ACC112 (cell line): ENCODE measurements around the gene SIGLEC9.

Experiments
- H2AFZ ChIP-seq: fragments of 200-600 bp; sonication (generic); one replicate; pipeline ENCODE4 v1.6.0; 2017; ENCODE audit warnings: antibody characterized with exemption, low read length; ENCODE audit not compliant: unreplicated experiment
- H3K27ac ChIP-seq: fragments of 200-600 bp; sonication (generic); 2 replicates; pipeline ENCODE4 v1.5.1; 2014; ENCODE audit warnings: low read depth, mild to moderate bottlenecking, antibody characterized with exemption, low read length, moderate library complexity
- H3K27me3 ChIP-seq: fragments of 200-600 bp; sonication (generic); 2 replicates; pipeline ENCODE4 v1.6.1; 2014; ENCODE audit warnings: mild to moderate bottlenecking, antibody characterized with exemption, low read length, moderate library complexity, mixed read lengths; ENCODE audit not compliant: insufficient read depth
- H3K36me3 ChIP-seq: fragments of 200-600 bp; sonication (generic); 2 replicates; pipeline ENCODE4 v1.6.1; 2016; ENCODE audit warnings: mild to moderate bottlenecking, antibody characterized with exemption, low read length, moderate library complexity, mixed read lengths; ENCODE audit not compliant: insufficient read depth
- H3K4me1 ChIP-seq: fragments of 200-600 bp; sonication (generic); one replicate; pipeline ENCODE4 v1.6.1; 2016; ENCODE audit warnings: low read length, mixed read lengths; ENCODE audit not compliant: insufficient read depth, unreplicated experiment, control insufficient read depth
- H3K4me3 ChIP-seq: fragments of 200-600 bp; sonication (generic); 2 replicates; pipeline ENCODE4 v1.5.1; 2014; ENCODE audit warnings: mild to moderate bottlenecking, low read depth, low read length
- H3K79me2 ChIP-seq: fragments of 200-600 bp; sonication (generic); one replicate; pipeline ENCODE4 v1.6.0; 2016; ENCODE audit warnings: low read length; ENCODE audit not compliant: control insufficient read depth, unreplicated experiment, insufficient read depth

SIGLEC9 gene

DNA sequence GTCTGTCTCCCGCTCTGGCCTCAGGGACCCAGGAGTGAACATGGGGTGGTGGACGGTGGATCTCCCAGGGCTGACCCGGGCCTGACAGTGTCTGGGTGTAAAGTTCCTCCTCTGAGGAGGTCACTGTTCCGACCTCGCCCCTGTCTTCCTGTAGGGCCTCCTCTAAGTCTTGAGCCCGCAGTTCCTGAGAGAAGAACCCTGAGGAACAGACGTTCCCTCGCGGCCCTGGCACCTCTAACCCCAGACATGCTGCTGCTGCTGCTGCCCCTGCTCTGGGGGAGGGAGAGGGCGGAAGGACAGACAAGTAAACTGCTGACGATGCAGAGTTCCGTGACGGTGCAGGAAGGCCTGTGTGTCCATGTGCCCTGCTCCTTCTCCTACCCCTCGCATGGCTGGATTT lies at the start of gene SIGLEC9:
TSS of gene SIGLEC9 (plus strand) at position 178 of the 400 bp plus-strand sequence. CDS start at position 247, 69 bp downstream.
- H3K27me3 ChIP-seq: no peaks in the 10 kb centered on the region
- no peak within 1 kb of the TSS for H3K27ac ChIP-seq
- H3K4me3 ChIP-seq: no peak within 1 kb of the TSS
- no peaks in the 10 kb centered on the region for H3K79me2 ChIP-seq
- no peaks in the 10 kb centered on the region for H3K36me3 ChIP-seq
- no peak within 1 kb of the TSS for H2AFZ ChIP-seq
- H3K4me1 ChIP-seq: peaks cover 12% of the 10 kb centered on the region

DNA sequence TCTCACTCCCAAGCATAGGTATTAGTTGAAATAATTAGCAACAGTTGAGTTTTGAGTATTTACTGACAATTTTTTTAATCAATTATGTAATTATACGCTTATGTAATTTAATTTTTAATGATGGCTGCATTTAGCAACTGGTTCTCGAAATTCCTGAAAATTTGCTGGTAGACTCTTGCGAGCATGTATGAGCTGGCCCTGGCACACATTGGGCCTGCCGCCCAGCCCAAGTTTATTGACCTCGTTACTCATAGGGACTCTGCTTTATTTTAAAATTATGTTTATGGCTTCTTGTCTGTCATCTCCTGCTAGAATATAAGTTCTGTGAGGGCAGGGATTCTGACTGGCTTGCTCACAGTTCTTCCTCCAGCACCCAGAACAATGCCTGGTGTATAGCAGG lies 48.7 kb upstream of the SIGLEC9 start:
- H3K79me2 ChIP-seq: no peaks in the 10 kb centered on the region

DNA sequence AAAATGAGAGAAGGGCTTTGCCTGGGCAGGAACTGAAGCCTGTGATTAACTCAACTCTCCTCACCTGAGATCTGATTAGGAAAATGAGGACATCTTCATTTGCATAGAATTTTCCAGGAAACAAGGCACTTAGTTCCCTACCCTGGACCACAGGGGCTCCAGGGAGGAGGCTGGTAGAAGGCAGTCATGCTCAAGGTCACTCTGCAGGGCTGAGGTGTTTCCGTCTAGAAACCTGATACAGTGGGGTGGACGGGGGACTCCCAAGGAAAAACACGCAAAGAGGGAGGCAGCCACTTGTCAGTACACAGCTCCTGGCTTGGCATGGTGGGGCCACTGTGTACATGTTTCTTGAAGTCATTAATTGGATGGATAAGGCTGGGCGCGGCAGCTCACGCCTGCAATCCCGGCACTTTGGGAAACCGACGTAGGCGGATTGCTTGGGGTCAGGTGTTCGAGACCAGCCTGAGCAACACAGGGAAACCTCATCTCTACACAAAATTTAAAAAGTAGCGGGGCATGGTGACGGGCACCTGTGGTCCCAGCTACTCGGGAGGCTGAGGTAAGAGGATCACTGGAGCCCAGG lies 48.0 kb upstream of the SIGLEC9 start:
- Histone ChIP-seq H3K79me2 (no peaks in the 10 kb centered on the region), H3K27me3 (no peaks in the 10 kb centered on the region), H3K27ac (no peak overlapping the region), H3K36me3 (no peaks in the 10 kb centered on the region), H2AFZ (no peak overlapping the region), H3K4me1 (no peaks in the 10 kb centered on the region), H3K4me3 (no peak overlapping the region)

More for the DNA sequence above, 48.7 kb upstream of the SIGLEC9 start:
- no peaks in the 10 kb centered on the region for H3K36me3 ChIP-seq
- H2AFZ ChIP-seq: no peak overlapping the region
- H3K4me1 ChIP-seq: no peaks in the 10 kb centered on the region
- H3K4me3 ChIP-seq: no peak overlapping the region
- H3K27ac ChIP-seq: no peak overlapping the region
- H3K27me3 ChIP-seq: no peaks in the 10 kb centered on the region

DNA sequence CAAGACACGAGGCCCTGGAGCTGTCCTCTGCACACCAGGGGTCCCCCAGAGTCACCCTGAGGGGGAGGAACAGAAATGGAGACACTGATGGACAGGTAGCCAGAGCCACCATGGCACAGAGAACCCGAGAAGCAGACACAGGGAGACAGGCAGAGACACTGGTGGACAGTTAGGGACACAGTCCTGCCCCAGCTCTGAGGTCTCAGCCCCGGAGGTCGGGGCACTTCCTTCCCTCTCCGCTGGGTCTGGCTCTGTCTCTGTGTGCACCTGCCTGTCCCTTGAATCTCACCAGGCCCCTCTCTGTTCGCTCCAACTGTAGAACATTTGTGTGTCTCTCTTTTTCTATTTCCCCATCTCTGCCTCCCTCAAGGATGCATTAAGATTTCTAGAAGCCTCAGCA lies 46.6 kb upstream of the SIGLEC9 start:
- Histone ChIP-seq H3K27me3 (0 out of 2 replicates have a peak, but pooled peaks cover 5% of the 10 kb centered on the region), H3K4me1 (no peaks in the 10 kb centered on the region), H3K36me3 (no peaks in the 10 kb centered on the region), H3K79me2 (no peaks in the 10 kb centered on the region), H2AFZ (no peak overlapping the region), H3K27ac (no peak overlapping the region), H3K4me3 (no peak overlapping the region)

DNA sequence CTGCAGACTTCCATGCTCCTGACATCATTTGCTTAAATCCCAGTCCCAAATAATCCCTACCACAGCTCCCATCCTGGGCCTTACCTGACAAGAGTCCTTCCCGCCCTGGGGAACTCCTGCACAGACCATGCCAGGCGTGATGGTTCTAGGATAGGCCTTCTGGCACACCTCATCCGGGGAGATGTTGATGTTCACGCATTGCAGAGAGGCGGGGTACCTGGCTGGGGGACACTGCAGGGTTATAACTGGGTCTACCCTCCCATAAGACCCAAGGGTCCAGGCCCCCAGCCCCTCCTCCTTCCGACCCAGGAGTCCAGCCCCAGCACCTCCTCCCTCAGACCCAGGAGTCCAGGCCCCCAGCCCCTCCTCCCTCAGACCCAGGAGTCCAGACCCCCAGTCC lies 46.0 kb upstream of the SIGLEC9 start:
- H2AFZ ChIP-seq: no peak overlapping the region
- H3K4me3 ChIP-seq: no peak overlapping the region
- no peaks in the 10 kb centered on the region for H3K79me2 ChIP-seq
- 0 out of 2 replicates have a peak, but pooled peaks cover 5% of the 10 kb centered on the region for H3K27me3 ChIP-seq
- H3K27ac ChIP-seq: no peak overlapping the region
- no peaks in the 10 kb centered on the region for H3K36me3 ChIP-seq
- no peaks in the 10 kb centered on the region for H3K4me1 ChIP-seq

DNA sequence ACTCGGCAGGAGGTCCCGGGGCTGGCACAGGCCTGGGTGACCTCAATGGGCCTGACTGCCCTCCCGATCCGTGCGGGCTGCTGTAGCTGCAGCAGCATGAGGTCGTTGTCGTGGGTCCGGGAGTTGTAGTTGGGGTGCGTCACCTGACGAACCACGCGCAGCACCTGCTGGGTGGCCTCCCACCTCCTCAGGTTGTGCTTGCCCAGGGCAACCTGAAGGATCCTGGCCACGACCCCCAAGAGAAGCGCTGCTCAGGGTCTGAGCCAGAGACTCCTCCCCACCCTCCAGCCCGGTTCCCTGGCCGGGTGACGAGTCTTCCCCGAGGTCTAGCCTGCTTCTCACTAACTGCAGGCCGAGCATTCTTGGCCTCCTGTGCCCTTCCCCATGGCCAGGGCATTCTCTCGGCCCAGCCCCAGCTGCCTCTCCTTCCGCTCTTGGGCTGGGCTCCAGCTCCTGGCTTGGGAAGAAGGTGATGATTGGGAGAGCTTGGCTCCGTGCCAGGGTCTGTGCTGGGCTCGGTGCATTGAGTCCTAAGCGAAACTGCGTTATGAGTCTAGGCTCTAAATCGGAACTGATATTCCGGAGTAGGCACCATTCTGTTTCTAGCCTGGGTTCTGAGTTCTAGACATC lies 45.1 kb upstream of the SIGLEC9 start:
- no peaks in the 10 kb centered on the region for H3K79me2 ChIP-seq
- no peaks in the 10 kb centered on the region for H3K4me1 ChIP-seq
- H3K27me3 ChIP-seq: 0 out of 2 replicates have a peak, but pooled peaks cover 5% of the 10 kb centered on the region
- no peak overlapping the region for H3K4me3 ChIP-seq
- no peak overlapping the region for H2AFZ ChIP-seq
- H3K27ac ChIP-seq: no peak overlapping the region
- H3K36me3 ChIP-seq: no peaks in the 10 kb centered on the region

DNA sequence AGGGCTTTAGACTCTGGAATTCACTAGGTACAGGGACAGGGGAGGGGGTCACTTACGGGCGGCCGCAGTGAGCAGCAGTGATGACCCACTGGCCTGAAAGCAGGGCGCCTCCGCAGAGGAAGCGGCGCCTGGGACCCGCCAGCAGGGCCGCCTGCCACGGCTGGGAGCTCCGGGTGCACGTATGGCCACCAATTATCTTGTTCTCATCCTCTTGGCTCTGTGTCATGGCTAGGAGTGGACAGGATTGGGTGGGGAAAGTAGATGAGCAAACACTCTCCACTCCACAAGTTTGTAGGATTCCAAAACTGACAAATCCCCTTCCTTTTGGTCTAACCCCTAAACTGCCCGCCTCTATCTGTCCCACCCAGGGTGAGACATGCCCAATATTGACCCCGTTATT lies 43.2 kb upstream of the SIGLEC9 start:
- Histone ChIP-seq H2AFZ (no peak overlapping the region), H3K36me3 (no peaks in the 10 kb centered on the region), H3K79me2 (no peaks in the 10 kb centered on the region), H3K27me3 (0 out of 2 replicates have a peak, but pooled peaks cover 5% of the 10 kb centered on the region), H3K27ac (no peak overlapping the region), H3K4me3 (no peak overlapping the region), H3K4me1 (no peaks in the 10 kb centered on the region)

DNA sequence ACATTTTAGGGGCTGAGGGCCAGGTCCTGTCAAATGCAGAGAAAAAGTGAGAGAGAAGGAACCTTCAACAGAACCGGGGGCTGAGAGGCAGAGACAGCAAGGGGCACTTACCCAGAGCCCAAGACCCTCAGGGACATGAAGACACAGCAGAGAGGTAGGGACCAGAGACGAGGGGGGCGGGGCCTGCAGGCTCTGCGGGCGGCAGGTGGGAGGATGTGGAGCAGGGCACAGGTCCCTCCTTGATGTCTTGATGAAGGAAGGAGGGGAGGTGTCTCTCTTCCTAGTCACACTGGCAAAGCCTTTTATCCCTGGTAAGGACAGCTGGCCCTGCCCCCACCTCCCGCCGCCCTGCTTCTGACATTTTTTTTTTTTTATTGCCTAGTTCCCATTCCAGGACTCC lies 42.1 kb upstream of the SIGLEC9 start, which contains the start of gene KLK14:
TSS of gene KLK14 (minus strand) at position 277 of the 400 bp plus-strand sequence. CDS start at position 4, 273 bp downstream.
- no peak within 1 kb of the TSS for H3K27ac ChIP-seq
- no peak within 1 kb of the TSS for H2AFZ ChIP-seq
- no peaks in the 10 kb centered on the region for H3K79me2 ChIP-seq
- 0 out of 2 replicates have a peak, but pooled peaks cover 5% of the 10 kb centered on the region for H3K27me3 ChIP-seq
- H3K4me1 ChIP-seq: no peaks in the 10 kb centered on the region
- no peak within 1 kb of the TSS for H3K4me3 ChIP-seq
- no peaks in the 10 kb centered on the region for H3K36me3 ChIP-seq

DNA sequence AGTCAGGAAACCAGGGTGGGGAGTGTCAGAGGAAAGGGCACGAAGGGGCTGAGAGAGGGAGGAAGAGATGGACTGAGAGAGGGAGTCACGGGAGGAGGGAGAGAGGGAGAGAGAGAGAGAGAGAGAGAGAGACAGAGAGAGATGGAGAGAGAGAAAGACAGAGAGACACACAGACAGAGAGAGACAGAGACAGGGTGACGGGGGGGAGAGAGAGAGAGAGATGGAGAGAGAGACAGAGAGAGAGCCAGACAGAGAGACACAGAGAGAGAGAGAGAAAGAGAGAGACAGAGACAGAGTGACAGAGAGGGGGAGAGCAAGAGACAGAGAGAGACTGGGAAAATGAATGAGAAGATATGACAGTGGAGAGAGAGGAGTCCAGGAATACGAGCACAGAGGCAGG lies 41.5 kb upstream of the SIGLEC9 start:
- no peaks in the 10 kb centered on the region for H3K36me3 ChIP-seq
- H3K27ac ChIP-seq: no peak overlapping the region
- no peaks in the 10 kb centered on the region for H3K4me1 ChIP-seq
- H3K27me3 ChIP-seq: 0 out of 2 replicates have a peak, but pooled peaks cover 5% of the 10 kb centered on the region
- H3K4me3 ChIP-seq: no peak overlapping the region
- H2AFZ ChIP-seq: no peak overlapping the region
- H3K79me2 ChIP-seq: no peaks in the 10 kb centered on the region

DNA sequence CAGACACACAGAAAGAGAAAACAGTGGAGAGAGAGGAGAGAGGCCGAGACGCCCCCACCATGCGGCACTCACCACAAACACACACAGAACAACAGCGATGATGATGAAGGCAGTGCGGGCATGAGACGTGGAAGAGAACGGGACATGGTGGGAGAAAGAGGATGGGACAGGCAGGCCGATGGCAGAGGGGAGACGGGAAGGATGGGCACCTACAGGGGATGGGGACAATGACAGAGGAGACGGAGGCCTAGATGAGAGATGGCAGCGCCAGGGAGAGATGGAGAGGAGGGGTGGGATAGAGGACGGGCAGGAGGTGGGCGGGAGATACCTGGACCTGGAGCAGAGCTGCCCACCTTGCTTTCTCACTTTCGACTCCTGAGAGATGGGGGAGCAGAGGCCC lies 40.9 kb upstream of the SIGLEC9 start:
- Histone ChIP-seq H3K4me1 (no peaks in the 10 kb centered on the region), H3K36me3 (no peaks in the 10 kb centered on the region)

DNA sequence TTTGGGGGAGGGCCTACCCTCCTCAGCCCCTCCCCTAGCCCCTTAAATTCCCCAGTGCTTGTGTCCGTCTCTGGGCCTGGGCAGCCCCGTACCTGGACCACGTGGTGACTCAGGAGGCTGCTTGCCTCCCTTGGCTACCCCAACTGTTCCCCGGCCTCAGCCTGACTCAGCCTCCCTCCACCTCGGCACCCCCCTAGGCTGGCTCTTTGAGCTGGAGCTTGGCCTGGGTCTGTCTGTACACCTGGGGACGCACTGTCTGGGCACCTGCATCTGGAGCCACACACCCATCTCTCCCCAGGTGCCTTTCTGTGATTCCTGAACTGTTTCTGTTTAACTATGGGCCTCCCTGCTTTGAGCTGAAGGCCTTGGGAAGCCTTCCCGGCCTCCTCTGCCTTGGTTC lies 40.2 kb upstream of the SIGLEC9 start:
- Histone ChIP-seq H3K36me3 (no peaks in the 10 kb centered on the region), H3K79me2 (no peaks in the 10 kb centered on the region), H3K27me3 (0 out of 2 replicates have a peak, but pooled peaks cover 5% of the 10 kb centered on the region), H3K4me3 (no peak overlapping the region), H2AFZ (no peak overlapping the region), H3K4me1 (no peaks in the 10 kb centered on the region), H3K27ac (no peak overlapping the region)

More for the DNA sequence above, 40.9 kb upstream of the SIGLEC9 start:
- H3K27ac ChIP-seq: no peak overlapping the region
- H3K4me3 ChIP-seq: no peak overlapping the region
- no peak overlapping the region for H2AFZ ChIP-seq
- H3K79me2 ChIP-seq: no peaks in the 10 kb centered on the region
- H3K27me3 ChIP-seq: 0 out of 2 replicates have a peak, but pooled peaks cover 5% of the 10 kb centered on the region
